ENCODE results near the gene RAG1.

- TF ChIP-seq POLR2A (IDR thresholded peaks at IDR 0.05) (no peak), CTCF (IDR thresholded peaks at IDR 0.05) (no peak)
Observed at GRCh38 chr11:36565031-36565610, 2.7 kb upstream of the RAG1 start.

Measured in tibial nerve (tissue), 3 donors.